Measurements from ENCODE around the gene DDAH2. TPM values are rescaled to one million over a fixed set of nuclear protein-coding genes. Genes with fewer than 3 reads are reported as not detected.

DDAH2 gene
- total RNA-seq, 1 donor from 2014 or later, result 71.2 TPM

GRCh38 chr6:31723245-31723979 is 5.7 kb downstream of the DDAH2 start, which contains the start of gene MPIG6B:
TSS of gene MPIG6B (plus strand) at chr6:31723373. CDS start at chr6:31723384, 11 bp downstream.
- Histone ChIP-seq H3K4me1 (peaks cover 28% of the 10 kb centered on the region), H3K36me3 (no peaks in the 10 kb centered on the region), H3K27me3 (no peaks in the 10 kb centered on the region), H3K4me3 (no peak within 1 kb of the TSS), H3K27ac (no peak within 1 kb of the TSS), H3K9me3 (no peaks in the 10 kb centered on the region)
- no peak for DNase-seq
- intact Hi-C loops (cut with DNase I), result no loop called here
- no peak for ATAC-seq
- no peak for TF ChIP-seq CTCF (IDR thresholded peaks at IDR 0.05)

GRCh38 chr6:31722173-31722572 is 6.9 kb downstream of the DDAH2 start:
- Histone ChIP-seq H3K27ac (no peak overlapping the region), H3K9me3 (no peaks in the 10 kb centered on the region), H3K27me3 (no peaks in the 10 kb centered on the region), H3K4me1 (peaks cover 15% of the 10 kb centered on the region), H3K4me3 (no peak overlapping the region), H3K36me3 (no peaks in the 10 kb centered on the region)
- DNase-seq (no peak), ATAC-seq (no peak)
- TF ChIP-seq CTCF (IDR thresholded peaks at IDR 0.05), result no peak
- intact Hi-C loops (cut with DNase I), result no loop called here

- ATAC-seq (no peak), DNase-seq (no peak)
- Histone ChIP-seq H3K27ac (no peak within 1 kb of the TSS), H3K9me3 (no peaks in the 10 kb centered on the region), H3K4me3 (no peak within 1 kb of the TSS), H3K27me3 (no peaks in the 10 kb centered on the region), H3K4me1 (peaks cover 9% of the 10 kb centered on the region), H3K36me3 (no peaks in the 10 kb centered on the region)
- TF ChIP-seq CTCF (IDR thresholded peaks at IDR 0.05), result no peak
- intact Hi-C loops (cut with DNase I), result no loop called here
These were observed 7.6 kb downstream of the DDAH2 start, which contains the start of gene LY6G6C for GRCh38 chr6:31721351-31722020. TSS of gene LY6G6C (minus strand) at chr6:31721746. CDS start at chr6:31721679, 67 bp downstream.

- H3K9me3 ChIP-seq, result no peaks in the 10 kb centered on the region
- TF ChIP-seq CTCF (IDR thresholded peaks at IDR 0.05), result no peak
- no peak overlapping the region for H3K27ac ChIP-seq
- no peaks in the 10 kb centered on the region for H3K27me3 ChIP-seq
- H3K36me3 ChIP-seq, result no peaks in the 10 kb centered on the region
- no peaks in the 10 kb centered on the region for H3K4me1 ChIP-seq
- H3K4me3 ChIP-seq, result no peak overlapping the region
- intact Hi-C loops (cut with DNase I), result no loop called here
- ATAC-seq, result no peak
- DNase-seq, result no peak
These were observed 8.8 kb downstream of the DDAH2 start for GRCh38 chr6:31720196-31720770.

GRCh38 chr6:31719001-31719400 is 10.1 kb downstream of the DDAH2 start:
- Histone ChIP-seq H3K27me3 (no peaks in the 10 kb centered on the region), H3K36me3 (no peaks in the 10 kb centered on the region), H3K9me3 (no peaks in the 10 kb centered on the region), H3K27ac (peak overlapping the region; percentile 30), H3K4me3 (no peak overlapping the region), H3K4me1 (no peaks in the 10 kb centered on the region)
- intact Hi-C loops (cut with DNase I), result no loop called here
- ATAC-seq, result no peak
- TF ChIP-seq CTCF (IDR thresholded peaks at IDR 0.05), result no peak
- no peak for DNase-seq

Data from upper lobe of right lung (tissue), 1 donor.